SK-N-SH (cell line): ENCODE measurements around the gene PDCD6IP. TPM values are rescaled to one million over a fixed set of nuclear protein-coding genes. Genes with fewer than 3 reads are reported as not detected.

ENCODE experiments used
- CTCF ChIA-PET: fragments of 300-600, 350-600 bp; formaldehyde crosslinking; extraction: SDS; loops from one replicate; lab custom pipeline; 2021; lab: Yijun Ruan, JAX
- POLR2A ChIA-PET: fragments of 350-600 bp; sonication (Branson Sonifier 250); formaldehyde crosslinking; extraction: SDS; loops from one replicate; lab custom pipeline; 2020; ENCODE audit warnings: antibody characterized with exemption, inconsistent platforms; lab: Yijun Ruan, JAX
- DNase-seq: peaks from one replicate; pipeline ENCODE4 v3.0.0; 2012
- H2AFZ ChIP-seq: fragments of 200-600 bp; sonication (generic); 2 replicates; pipeline ENCODE4 v1.8.1; 2016; ENCODE audit warnings: antibody characterized with exemption, mild to moderate bottlenecking, low read depth
- H3F3A ChIP-seq: fragments of 200-600 bp; sonication (generic); replicated peaks from 2 replicates; pipeline ENCODE3; 2016; ENCODE audit warnings: antibody characterized with exemption, mild to moderate bottlenecking; ENCODE audit not compliant: insufficient read depth
- H3K27ac ChIP-seq, 2 experiments: fragments of 200-500 bp in 1 of 2; fragments of 200-600 bp in 1 of 2; sonication (Bioruptor generic) in 1 of 2; sonication (generic), shearing (Covaris generic) in 1 of 2; 2 replicates each; pipeline versions ENCODE4 v1.5.1 to v1.6.1; 2014 to 2016; ENCODE audit warnings: low read depth in 2 of 2, inconsistent platforms in 1 of 2, low read length in 1 of 2, mild to moderate bottlenecking in 1 of 2, mixed read lengths in 1 of 2
- H3K27me3 ChIP-seq: fragments of 200-600 bp; sonication (generic), shearing (Covaris generic); 2 replicates; pipeline ENCODE4 v1.6.1; 2016; ENCODE audit warnings: mixed run types; ENCODE audit not compliant: insufficient read depth
- H3K36me3 ChIP-seq, 2 experiments: fragments of 200-500 bp in 1 of 2; fragments of 200-600 bp in 1 of 2; sonication (Bioruptor generic) in 1 of 2; sonication (generic) in 1 of 2; replicated peaks in 1 of 2; 2 replicates each; pipeline versions ENCODE3 to v1.5.1; 2014 to 2016; ENCODE audit warnings: low read length in 1 of 2, mild to moderate bottlenecking in 1 of 2; ENCODE audit not compliant: insufficient read depth in 2 of 2, control insufficient read depth in 1 of 2
- H3K4me1 ChIP-seq, 2 experiments: fragments of 200-500 bp in 1 of 2; fragments of 200-600 bp in 1 of 2; sonication (Bioruptor generic) in 1 of 2; sonication (generic), shearing (Covaris generic) in 1 of 2; 2 replicates each; pipeline versions ENCODE4 v1.5.1 to v1.6.1; 2014 to 2016; ENCODE audit warnings: low read depth in 1 of 2, low read length in 1 of 2, mixed run types in 1 of 2; ENCODE audit not compliant: insufficient read depth in 2 of 2, control insufficient read depth in 1 of 2
- H3K4me2 ChIP-seq: fragments of 200-600 bp; sonication (generic), shearing (Covaris generic); 2 replicates; pipeline ENCODE4 v1.6.1; 2017; ENCODE audit warnings: mixed run types
- H3K4me3 ChIP-seq, 2 experiments: fragments of 200-500 bp in 1 of 2; fragments of 200-600 bp in 1 of 2; sonication (Bioruptor generic) in 1 of 2; sonication (generic), shearing (Covaris generic) in 1 of 2; 2 replicates each; pipeline versions ENCODE4 v1.5.1 to v1.8.1; 2014 to 2016; ENCODE audit warnings: low read depth in 2 of 2, inconsistent platforms in 1 of 2, low read length in 1 of 2, mild to moderate bottlenecking in 1 of 2, mixed read lengths in 1 of 2, moderate library complexity in 1 of 2
- H3K79me2 ChIP-seq: fragments of 200-600 bp; sonication (generic); 2 replicates; pipeline ENCODE4 v1.8.1; 2017; ENCODE audit warnings: mild to moderate bottlenecking; ENCODE audit not compliant: insufficient read depth
- H3K9ac ChIP-seq: fragments of 200-600 bp; sonication (generic); 2 replicates; pipeline ENCODE4 v1.6.1; 2017; ENCODE audit warnings: mixed run types
- H3K9me2 ChIP-seq: fragments of 200-600 bp; sonication (generic); 2 replicates; pipeline ENCODE4 v1.6.1; 2017; ENCODE audit warnings: mixed run types
- H3K9me3 ChIP-seq: fragments of 200-600 bp; sonication (generic); 2 replicates; pipeline ENCODE4 v1.6.1; 2017; ENCODE audit warnings: mixed run types, mild to moderate bottlenecking, moderate library complexity
- H4K20me1 ChIP-seq: fragments of 200-600 bp; sonication (generic); 2 replicates; pipeline ENCODE4 v1.6.1; 2017; ENCODE audit warnings: mild to moderate bottlenecking, mixed run types; ENCODE audit not compliant: insufficient read depth
- ELF1 ChIP-seq: IDR thresholded peaks from 2 replicates; pipeline ENCODE4 v1.4.0; 2012
- FOXM1 ChIP-seq: IDR thresholded peaks from 2 replicates; pipeline ENCODE4 v1.4.0; 2012; ENCODE audit warnings: low read depth, mild to moderate bottlenecking
- GATA2 ChIP-seq: sonication (generic); formaldehyde crosslinking; IDR thresholded peaks from 2 replicates; pipeline ENCODE4 v1.5.0; 2020; ENCODE audit warnings: mild to moderate bottlenecking, missing genetic modification reagents
- JUND ChIP-seq: IDR thresholded peaks from 2 replicates; pipeline ENCODE4 v1.4.0; 2012
- MEF2A ChIP-seq: IDR thresholded peaks from 2 replicates; pipeline ENCODE4 v1.4.0; 2012; ENCODE audit warnings: low read depth, borderline replicate concordance
- MXI1 ChIP-seq: IDR thresholded peaks from 2 replicates; pipeline ENCODE4 v1.6.1; 2012; ENCODE audit warnings: mild to moderate bottlenecking, low read depth, low read length, improper control_type of control experiment
- NRF1 ChIP-seq: IDR thresholded peaks from 2 replicates; pipeline ENCODE4 v1.6.1; 2012; ENCODE audit warnings: low read depth, mild to moderate bottlenecking, low read length
- POLR2AphosphoS5 ChIP-seq: IDR thresholded peaks from 2 replicates; pipeline ENCODE4 v1.6.1; 2012; ENCODE audit warnings: low read depth, low read length
- RFX5 ChIP-seq: IDR thresholded peaks from 2 replicates; pipeline ENCODE4 v1.6.1; 2012; ENCODE audit warnings: mild to moderate bottlenecking, improper control_type of control experiment, low read length
- TAF1 ChIP-seq: IDR thresholded peaks from 2 replicates; pipeline ENCODE4 v1.6.1; 2012; ENCODE audit warnings: low read depth, mild to moderate bottlenecking, low read length, moderate library complexity, borderline replicate concordance
- TCF12 ChIP-seq: IDR thresholded peaks from 2 replicates; pipeline ENCODE4 v1.4.0; 2012
- TEAD4 ChIP-seq: IDR thresholded peaks from 2 replicates; pipeline ENCODE4 v1.4.0; 2012; ENCODE audit warnings: mild to moderate bottlenecking, borderline replicate concordance; ENCODE audit not compliant: insufficient read depth
- YY1 ChIP-seq: IDR thresholded peaks from 2 replicates; pipeline ENCODE4 v1.4.0; 2012; ENCODE audit warnings: low read depth, mild to moderate bottlenecking
- WGBS: methylation state at CpG from one replicate; pipeline ENCODE4 v1.1.6; 2017; ENCODE audit warnings: low lambda C conversion rate; 5-methylcytosine and 5-hydroxymethylcytosine counted together
- polyA plus RNA-seq, 3 experiments: library from polyadenylated mRNA; depleted of rRNA; stranded (reverse); fragments of >200 nt; gene quantifications; 2 replicates each; pipeline ENCODE4 v1.2.3, GENCODE V29; 2012
- TF ChIP-seq, protein P1 (sequence below): IDR thresholded peaks from 2 replicates; pipeline ENCODE4 v1.4.0; 2012; ENCODE audit warnings: low read depth, borderline replicate concordance
- TF ChIP-seq, protein P2 (sequence below): fragments of 200-600 bp; sonication (generic); IDR thresholded peaks from 2 replicates; pipeline ENCODE4 v1.6.1; 2017; ENCODE audit warnings: antibody characterized with exemption, mild to moderate bottlenecking, moderate library complexity
- TF ChIP-seq, protein P3 (sequence below): fragments of 150-350 bp; IDR thresholded peaks from 2 replicates; pipeline ENCODE4 v1.6.1; 2017; ENCODE audit warnings: antibody characterized with exemption, low read length, low read depth, borderline replicate concordance
- TF ChIP-seq, protein P4 (sequence below): IDR thresholded peaks from 2 replicates; pipeline ENCODE4 v1.6.1; 2012; ENCODE audit warnings: mild to moderate bottlenecking, low read depth, low read length, moderate library complexity
- TF ChIP-seq, protein P5 (sequence below): fragments of 150-350 bp; IDR thresholded peaks from 2 replicates; pipeline ENCODE4 v1.6.1; 2016; ENCODE audit warnings: mild to moderate bottlenecking, low read depth, low read length

PDCD6IP gene
- polyA plus RNA-seq, 1 of the 3 experiments (the other 2 are of a cell fraction): 49.1 TPM

DNA sequence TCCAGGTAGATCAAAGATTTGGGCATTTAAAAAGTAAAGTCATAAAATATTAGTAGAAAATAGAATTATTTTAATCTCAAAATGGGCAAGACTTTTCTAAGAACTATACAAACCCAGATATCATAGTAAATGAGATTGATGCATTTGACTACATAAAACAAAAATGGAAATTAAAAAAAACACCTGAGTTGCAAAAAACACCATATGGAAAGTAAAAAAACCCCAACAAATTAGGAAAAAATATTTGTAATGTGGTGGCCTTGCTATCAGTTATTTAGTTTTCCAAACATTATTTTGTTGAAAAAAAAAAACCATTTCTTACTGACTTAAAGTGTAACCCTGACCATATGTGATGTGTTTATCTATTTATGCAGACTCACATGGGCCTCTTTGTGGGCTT is 97.2 kb downstream of the PDCD6IP start:
- Histone ChIP-seq H3K9ac (no peak overlapping the region), H3K4me1 (no peaks in the 10 kb centered on the region), H3K9me3 (no peaks in the 10 kb centered on the region), H3K79me2 (no peaks in the 10 kb centered on the region), H3K27ac (no peak overlapping the region), H3K36me3 (no peaks in the 10 kb centered on the region), H3F3A (no peaks in the 10 kb centered on the region), H2AFZ (no peak overlapping the region), H3K4me2 (no peak overlapping the region), H3K9me2 (no peaks in the 10 kb centered on the region), H3K4me3 (no peak overlapping the region), H3K27me3 (no peaks in the 10 kb centered on the region), H4K20me1 (no peaks in the 10 kb centered on the region)
- ChIA-PET CTCF (interaction anchor here (1.2 kb wide), 1 partner anchor 12 kb away, joined by 8 read pairs; no protein-coding TSS in a partner anchor), POLR2A (no interaction called here)
- DNase-seq: no peak
- TF ChIP-seq TCF12: no peak
- TF ChIP-seq TAF1: no peak
- TF ChIP-seq POLR2AphosphoS5: no peak
- no peak for TF ChIP-seq RFX5
- TF ChIP-seq, protein P1, sequence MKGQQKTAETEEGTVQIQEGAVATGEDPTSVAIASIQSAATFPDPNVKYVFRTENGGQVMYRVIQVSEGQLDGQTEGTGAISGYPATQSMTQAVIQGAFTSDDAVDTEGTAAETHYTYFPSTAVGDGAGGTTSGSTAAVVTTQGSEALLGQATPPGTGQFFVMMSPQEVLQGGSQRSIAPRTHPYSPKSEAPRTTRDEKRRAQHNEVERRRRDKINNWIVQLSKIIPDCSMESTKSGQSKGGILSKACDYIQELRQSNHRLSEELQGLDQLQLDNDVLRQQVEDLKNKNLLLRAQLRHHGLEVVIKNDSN: no peak
- TF ChIP-seq, protein P2, sequence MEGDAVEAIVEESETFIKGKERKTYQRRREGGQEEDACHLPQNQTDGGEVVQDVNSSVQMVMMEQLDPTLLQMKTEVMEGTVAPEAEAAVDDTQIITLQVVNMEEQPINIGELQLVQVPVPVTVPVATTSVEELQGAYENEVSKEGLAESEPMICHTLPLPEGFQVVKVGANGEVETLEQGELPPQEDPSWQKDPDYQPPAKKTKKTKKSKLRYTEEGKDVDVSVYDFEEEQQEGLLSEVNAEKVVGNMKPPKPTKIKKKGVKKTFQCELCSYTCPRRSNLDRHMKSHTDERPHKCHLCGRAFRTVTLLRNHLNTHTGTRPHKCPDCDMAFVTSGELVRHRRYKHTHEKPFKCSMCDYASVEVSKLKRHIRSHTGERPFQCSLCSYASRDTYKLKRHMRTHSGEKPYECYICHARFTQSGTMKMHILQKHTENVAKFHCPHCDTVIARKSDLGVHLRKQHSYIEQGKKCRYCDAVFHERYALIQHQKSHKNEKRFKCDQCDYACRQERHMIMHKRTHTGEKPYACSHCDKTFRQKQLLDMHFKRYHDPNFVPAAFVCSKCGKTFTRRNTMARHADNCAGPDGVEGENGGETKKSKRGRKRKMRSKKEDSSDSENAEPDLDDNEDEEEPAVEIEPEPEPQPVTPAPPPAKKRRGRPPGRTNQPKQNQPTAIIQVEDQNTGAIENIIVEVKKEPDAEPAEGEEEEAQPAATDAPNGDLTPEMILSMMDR: no peak
- TF ChIP-seq MXI1: no peak
- TF ChIP-seq GATA2 (CRISPR knock-in tag): no peak

DNA sequence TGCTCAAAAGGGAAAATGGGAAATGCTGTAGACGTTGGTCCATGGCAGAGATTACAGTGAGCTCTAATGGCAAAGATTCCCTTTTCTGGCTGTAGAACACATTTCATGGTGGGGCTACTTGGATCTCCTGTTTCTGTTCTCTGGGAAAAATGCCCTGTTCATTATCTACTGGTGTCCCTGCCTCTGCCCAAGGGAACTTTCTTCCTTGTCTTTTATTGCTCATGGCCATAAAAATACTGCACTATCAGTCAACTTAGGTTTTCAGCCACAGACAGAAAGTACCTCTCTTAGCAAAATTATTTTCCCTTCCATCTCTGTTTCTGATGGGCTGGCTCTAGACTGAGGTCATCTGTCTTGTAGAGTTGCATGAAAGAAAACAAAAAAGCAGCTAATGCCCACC is 98.9 kb downstream of the PDCD6IP start:
- CTCF ChIA-PET: interaction anchor here (2.0 kb wide), 1 partner anchor 14 kb away, joined by 14 read pairs; no protein-coding TSS in a partner anchor
- H3K27me3 ChIP-seq: no peaks in the 10 kb centered on the region
- DNase-seq: no peak
- POLR2A ChIA-PET: no interaction called here
- H3K9me3 ChIP-seq: no peaks in the 10 kb centered on the region
- no peaks in the 10 kb centered on the region for H4K20me1 ChIP-seq
- no peaks in the 10 kb centered on the region for H3K36me3 ChIP-seq
- H3K4me1 ChIP-seq: no peaks in the 10 kb centered on the region
- H3F3A ChIP-seq: no peaks in the 10 kb centered on the region
- H3K27ac ChIP-seq: no peak overlapping the region
- H3K9ac ChIP-seq: no peak overlapping the region
- H3K9me2 ChIP-seq: no peaks in the 10 kb centered on the region
- H3K4me3 ChIP-seq: no peak overlapping the region
- H3K79me2 ChIP-seq: no peaks in the 10 kb centered on the region
- H2AFZ ChIP-seq: no peak overlapping the region
- 30% methylated on average over 1 of the region's 1 CpG for WGBS
- H3K4me2 ChIP-seq: no peak overlapping the region
- TF ChIP-seq, protein P2: no peak
- TF ChIP-seq, protein P3, sequence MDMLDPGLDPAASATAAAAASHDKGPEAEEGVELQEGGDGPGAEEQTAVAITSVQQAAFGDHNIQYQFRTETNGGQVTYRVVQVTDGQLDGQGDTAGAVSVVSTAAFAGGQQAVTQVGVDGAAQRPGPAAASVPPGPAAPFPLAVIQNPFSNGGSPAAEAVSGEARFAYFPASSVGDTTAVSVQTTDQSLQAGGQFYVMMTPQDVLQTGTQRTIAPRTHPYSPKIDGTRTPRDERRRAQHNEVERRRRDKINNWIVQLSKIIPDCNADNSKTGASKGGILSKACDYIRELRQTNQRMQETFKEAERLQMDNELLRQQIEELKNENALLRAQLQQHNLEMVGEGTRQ: no peak
- TF ChIP-seq TEAD4: no peak
- TF ChIP-seq, protein P4, sequence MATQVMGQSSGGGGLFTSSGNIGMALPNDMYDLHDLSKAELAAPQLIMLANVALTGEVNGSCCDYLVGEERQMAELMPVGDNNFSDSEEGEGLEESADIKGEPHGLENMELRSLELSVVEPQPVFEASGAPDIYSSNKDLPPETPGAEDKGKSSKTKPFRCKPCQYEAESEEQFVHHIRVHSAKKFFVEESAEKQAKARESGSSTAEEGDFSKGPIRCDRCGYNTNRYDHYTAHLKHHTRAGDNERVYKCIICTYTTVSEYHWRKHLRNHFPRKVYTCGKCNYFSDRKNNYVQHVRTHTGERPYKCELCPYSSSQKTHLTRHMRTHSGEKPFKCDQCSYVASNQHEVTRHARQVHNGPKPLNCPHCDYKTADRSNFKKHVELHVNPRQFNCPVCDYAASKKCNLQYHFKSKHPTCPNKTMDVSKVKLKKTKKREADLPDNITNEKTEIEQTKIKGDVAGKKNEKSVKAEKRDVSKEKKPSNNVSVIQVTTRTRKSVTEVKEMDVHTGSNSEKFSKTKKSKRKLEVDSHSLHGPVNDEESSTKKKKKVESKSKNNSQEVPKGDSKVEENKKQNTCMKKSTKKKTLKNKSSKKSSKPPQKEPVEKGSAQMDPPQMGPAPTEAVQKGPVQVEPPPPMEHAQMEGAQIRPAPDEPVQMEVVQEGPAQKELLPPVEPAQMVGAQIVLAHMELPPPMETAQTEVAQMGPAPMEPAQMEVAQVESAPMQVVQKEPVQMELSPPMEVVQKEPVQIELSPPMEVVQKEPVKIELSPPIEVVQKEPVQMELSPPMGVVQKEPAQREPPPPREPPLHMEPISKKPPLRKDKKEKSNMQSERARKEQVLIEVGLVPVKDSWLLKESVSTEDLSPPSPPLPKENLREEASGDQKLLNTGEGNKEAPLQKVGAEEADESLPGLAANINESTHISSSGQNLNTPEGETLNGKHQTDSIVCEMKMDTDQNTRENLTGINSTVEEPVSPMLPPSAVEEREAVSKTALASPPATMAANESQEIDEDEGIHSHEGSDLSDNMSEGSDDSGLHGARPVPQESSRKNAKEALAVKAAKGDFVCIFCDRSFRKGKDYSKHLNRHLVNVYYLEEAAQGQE: no peak
- no peak for TF ChIP-seq YY1
- no peak for TF ChIP-seq RFX5
- no peak for TF ChIP-seq GATA2 (CRISPR knock-in tag)
- TF ChIP-seq TAF1: no peak
- TF ChIP-seq FOXM1: no peak
- no peak for TF ChIP-seq JUND
- TF ChIP-seq ELF1: no peak
- no peak for TF ChIP-seq NRF1
- TF ChIP-seq, protein P5, sequence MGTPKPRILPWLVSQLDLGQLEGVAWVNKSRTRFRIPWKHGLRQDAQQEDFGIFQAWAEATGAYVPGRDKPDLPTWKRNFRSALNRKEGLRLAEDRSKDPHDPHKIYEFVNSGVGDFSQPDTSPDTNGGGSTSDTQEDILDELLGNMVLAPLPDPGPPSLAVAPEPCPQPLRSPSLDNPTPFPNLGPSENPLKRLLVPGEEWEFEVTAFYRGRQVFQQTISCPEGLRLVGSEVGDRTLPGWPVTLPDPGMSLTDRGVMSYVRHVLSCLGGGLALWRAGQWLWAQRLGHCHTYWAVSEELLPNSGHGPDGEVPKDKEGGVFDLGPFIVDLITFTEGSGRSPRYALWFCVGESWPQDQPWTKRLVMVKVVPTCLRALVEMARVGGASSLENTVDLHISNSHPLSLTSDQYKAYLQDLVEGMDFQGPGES: no peak
- TF ChIP-seq MEF2A: no peak
